SU-DHL-6 (cell line): Measurements from ENCODE around the gene LHX6.

Source experiments
- EZH2phosphoT487 ChIP-seq: fragments of 200-600 bp; sonication (generic), shearing (Covaris generic); conservative IDR thresholded peaks from 2 replicates; pipeline ENCODE4 v1.6.1; 2018; ENCODE audit warnings: mild to moderate bottlenecking, antibody characterized with exemption, low read length, moderate library complexity, mixed read lengths
- TF ChIP-seq, protein P1 (sequence below): fragments of 200-600 bp; sonication (generic); IDR thresholded peaks from one replicate; pipeline ENCODE4 v1.5.1; 2017; ENCODE audit warnings: antibody characterized with exemption, mild to moderate bottlenecking, low read length, moderate library complexity; ENCODE audit not compliant: insufficient read depth, poor library complexity, severe bottlenecking

GRCh38 chr9:122180633-122181032 lies 48.1 kb downstream of the LHX6 start:
- TF ChIP-seq, protein P1, sequence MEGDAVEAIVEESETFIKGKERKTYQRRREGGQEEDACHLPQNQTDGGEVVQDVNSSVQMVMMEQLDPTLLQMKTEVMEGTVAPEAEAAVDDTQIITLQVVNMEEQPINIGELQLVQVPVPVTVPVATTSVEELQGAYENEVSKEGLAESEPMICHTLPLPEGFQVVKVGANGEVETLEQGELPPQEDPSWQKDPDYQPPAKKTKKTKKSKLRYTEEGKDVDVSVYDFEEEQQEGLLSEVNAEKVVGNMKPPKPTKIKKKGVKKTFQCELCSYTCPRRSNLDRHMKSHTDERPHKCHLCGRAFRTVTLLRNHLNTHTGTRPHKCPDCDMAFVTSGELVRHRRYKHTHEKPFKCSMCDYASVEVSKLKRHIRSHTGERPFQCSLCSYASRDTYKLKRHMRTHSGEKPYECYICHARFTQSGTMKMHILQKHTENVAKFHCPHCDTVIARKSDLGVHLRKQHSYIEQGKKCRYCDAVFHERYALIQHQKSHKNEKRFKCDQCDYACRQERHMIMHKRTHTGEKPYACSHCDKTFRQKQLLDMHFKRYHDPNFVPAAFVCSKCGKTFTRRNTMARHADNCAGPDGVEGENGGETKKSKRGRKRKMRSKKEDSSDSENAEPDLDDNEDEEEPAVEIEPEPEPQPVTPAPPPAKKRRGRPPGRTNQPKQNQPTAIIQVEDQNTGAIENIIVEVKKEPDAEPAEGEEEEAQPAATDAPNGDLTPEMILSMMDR, result no peak
- TF ChIP-seq EZH2phosphoT487, result no peak
